Endothelial cell (in vitro differentiated cells): ENCODE measurements around the gene TRPC4AP. TPM values are rescaled to one million over a fixed set of nuclear protein-coding genes. Genes with fewer than 3 reads are reported as not detected.

ENCODE experiments used
- DNase-seq: peaks from one replicate; pipeline ENCODE4 v3.0.0; 2021; ENCODE audit warnings: low spot score
- H3K27ac Mint-ChIP-seq: one replicate; pipeline ENCODE4 v1.8.0; 2021; ENCODE audit warnings: mixed read lengths, inconsistent platforms; ENCODE audit not compliant: unreplicated experiment
- H3K27me3 Mint-ChIP-seq: one replicate; pipeline ENCODE4 v1.8.0; 2021; ENCODE audit warnings: mild to moderate bottlenecking, moderate library complexity, mixed read lengths, inconsistent platforms; ENCODE audit not compliant: unreplicated experiment
- H3K36me3 Mint-ChIP-seq: one replicate; pipeline ENCODE4 v1.8.0; 2021; ENCODE audit warnings: mild to moderate bottlenecking, low read depth, mixed read lengths, inconsistent platforms; ENCODE audit not compliant: unreplicated experiment
- H3K4me1 Mint-ChIP-seq: one replicate; pipeline ENCODE4 v1.8.0; 2021; ENCODE audit warnings: mild to moderate bottlenecking, mixed read lengths, inconsistent platforms; ENCODE audit not compliant: unreplicated experiment
- H3K4me3 Mint-ChIP-seq: one replicate; pipeline ENCODE4 v1.8.0; 2021; ENCODE audit warnings: mild to moderate bottlenecking, mixed read lengths, inconsistent platforms; ENCODE audit not compliant: unreplicated experiment
- H3K9me3 Mint-ChIP-seq: one replicate; pipeline ENCODE4 v1.8.0; 2021; ENCODE audit warnings: mixed read lengths, inconsistent platforms; ENCODE audit not compliant: unreplicated experiment
- total RNA-seq: library from RNA; stranded (reverse); fragmentation: NEBNext Ultra II Directional; extraction: Animal tissue kit (Norgen Biotek cat#: 25700); gene quantifications from one replicate; pipeline ENCODE4 v1.2.1, GENCODE V29; 2021; ENCODE audit not compliant: unreplicated experiment
- TF ChIP-seq, protein P1 (sequence below): fragments of 200-600 bp; sonication (generic); IDR thresholded peaks from one replicate; pipeline ENCODE4 v1.5.0; 2021; ENCODE audit warnings: antibody characterized with exemption; ENCODE audit not compliant: unreplicated experiment

The TRPC4AP gene
- total RNA-seq, 1 donor from 2014 or later = 109 TPM

DNA sequence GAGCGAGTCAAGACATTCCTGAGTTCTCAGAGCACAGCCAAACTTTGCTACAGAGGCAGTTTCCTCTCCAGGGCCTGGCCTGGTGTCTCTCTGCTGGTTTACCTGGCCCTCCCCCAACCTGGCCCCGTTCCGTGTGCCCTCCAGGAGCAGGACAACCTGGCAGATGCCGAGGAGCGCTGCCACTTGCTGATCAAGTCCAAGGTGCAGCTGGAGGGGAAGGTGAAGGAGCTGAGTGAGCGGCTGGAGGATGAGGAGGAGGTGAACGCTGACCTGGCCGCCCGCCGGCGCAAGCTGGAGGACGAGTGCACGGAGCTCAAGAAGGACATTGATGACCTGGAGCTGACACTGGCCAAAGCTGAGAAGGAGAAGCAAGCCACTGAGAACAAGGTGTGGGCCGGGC, 97.4 kb downstream of the TRPC4AP start:
- DNase-seq = no peak
- H3K27me3 Mint-ChIP-seq = peaks cover 17% of the 10 kb centered on the region
- TF ChIP-seq, protein P1, sequence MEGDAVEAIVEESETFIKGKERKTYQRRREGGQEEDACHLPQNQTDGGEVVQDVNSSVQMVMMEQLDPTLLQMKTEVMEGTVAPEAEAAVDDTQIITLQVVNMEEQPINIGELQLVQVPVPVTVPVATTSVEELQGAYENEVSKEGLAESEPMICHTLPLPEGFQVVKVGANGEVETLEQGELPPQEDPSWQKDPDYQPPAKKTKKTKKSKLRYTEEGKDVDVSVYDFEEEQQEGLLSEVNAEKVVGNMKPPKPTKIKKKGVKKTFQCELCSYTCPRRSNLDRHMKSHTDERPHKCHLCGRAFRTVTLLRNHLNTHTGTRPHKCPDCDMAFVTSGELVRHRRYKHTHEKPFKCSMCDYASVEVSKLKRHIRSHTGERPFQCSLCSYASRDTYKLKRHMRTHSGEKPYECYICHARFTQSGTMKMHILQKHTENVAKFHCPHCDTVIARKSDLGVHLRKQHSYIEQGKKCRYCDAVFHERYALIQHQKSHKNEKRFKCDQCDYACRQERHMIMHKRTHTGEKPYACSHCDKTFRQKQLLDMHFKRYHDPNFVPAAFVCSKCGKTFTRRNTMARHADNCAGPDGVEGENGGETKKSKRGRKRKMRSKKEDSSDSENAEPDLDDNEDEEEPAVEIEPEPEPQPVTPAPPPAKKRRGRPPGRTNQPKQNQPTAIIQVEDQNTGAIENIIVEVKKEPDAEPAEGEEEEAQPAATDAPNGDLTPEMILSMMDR = no peak
- peaks cover 36% of the 10 kb centered on the region for H3K36me3 Mint-ChIP-seq
- H3K27ac Mint-ChIP-seq = no peak overlapping the region
- H3K4me1 Mint-ChIP-seq = peaks cover 5% of the 10 kb centered on the region
- H3K9me3 Mint-ChIP-seq = no peaks in the 10 kb centered on the region
- H3K4me3 Mint-ChIP-seq = no peak overlapping the region

DNA sequence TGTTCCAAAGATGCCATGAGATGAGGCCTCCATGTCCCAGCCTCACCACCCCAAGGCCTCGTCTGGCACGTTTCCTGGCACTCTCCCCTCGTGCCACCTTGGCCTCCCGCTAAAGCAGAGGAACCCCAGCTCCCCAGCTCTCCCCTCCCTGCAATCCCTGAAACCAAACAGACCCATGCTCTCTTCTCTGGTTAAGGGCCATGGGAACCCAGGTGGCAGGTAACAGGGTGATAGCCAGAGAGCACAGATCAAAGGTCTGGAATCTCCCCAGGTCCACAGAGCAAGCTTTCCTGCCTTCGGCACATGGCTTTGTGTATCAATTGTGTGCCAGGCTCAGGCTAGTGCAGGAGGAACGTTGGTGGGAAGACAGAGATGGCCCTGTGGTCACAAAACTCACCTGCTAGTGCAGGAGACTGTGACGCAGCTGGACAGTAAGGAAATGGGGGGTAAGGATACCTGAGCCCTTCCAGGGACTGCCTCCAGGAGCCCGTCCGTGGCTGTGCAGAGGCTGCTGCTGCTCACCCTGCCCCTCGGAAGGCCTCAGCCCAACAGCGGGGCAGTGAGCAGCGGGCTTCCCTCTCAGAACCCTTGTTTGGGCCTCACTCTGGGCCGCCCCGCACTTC, 98.0 kb downstream of the TRPC4AP start:
- Mint-ChIP-seq H3K4me1 (peaks cover 5% of the 10 kb centered on the region), H3K27ac (no peak overlapping the region)
- TF ChIP-seq, protein P1 = no peak

DNA sequence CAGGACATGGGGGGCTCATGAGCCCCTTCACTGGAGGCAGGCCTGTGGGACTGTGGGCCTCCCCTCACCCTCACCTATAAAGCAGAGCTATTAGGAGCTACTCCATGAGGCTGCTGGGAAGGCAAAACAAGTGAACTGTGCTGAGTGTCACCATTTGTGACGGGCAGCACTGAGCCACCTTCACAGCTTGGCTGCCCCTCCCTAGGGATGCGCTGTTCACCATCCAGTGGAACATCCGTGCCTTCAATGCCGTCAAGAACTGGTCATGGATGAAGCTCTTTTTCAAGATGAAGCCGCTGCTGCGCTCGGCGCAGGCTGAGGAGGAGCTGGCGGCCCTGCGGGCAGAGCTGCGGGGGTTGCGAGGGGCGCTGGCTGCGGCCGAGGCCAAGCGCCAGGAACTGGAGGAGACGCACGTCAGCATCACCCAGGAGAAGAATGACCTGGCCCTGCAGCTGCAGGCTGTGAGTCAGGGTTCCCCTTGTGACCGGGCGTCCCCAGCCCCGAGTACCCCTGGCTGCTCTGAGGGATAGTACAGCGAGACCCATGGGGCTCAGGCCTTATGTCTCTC, 98.6 kb downstream of the TRPC4AP start:
- Mint-ChIP-seq H3K27ac (no peak overlapping the region), H3K27me3 (peaks cover 12% of the 10 kb centered on the region), H3K4me3 (no peak overlapping the region), H3K36me3 (peaks cover 31% of the 10 kb centered on the region), H3K9me3 (no peaks in the 10 kb centered on the region), H3K4me1 (peaks cover 5% of the 10 kb centered on the region)
- TF ChIP-seq, protein P1 = no peak
- DNase-seq = no peak

More for the DNA sequence above, 98.0 kb downstream of the TRPC4AP start:
- H3K36me3 Mint-ChIP-seq = peaks cover 36% of the 10 kb centered on the region
- no peak for DNase-seq
- H3K9me3 Mint-ChIP-seq = no peaks in the 10 kb centered on the region
- peaks cover 14% of the 10 kb centered on the region for H3K27me3 Mint-ChIP-seq
- H3K4me3 Mint-ChIP-seq = no peak overlapping the region

DNA sequence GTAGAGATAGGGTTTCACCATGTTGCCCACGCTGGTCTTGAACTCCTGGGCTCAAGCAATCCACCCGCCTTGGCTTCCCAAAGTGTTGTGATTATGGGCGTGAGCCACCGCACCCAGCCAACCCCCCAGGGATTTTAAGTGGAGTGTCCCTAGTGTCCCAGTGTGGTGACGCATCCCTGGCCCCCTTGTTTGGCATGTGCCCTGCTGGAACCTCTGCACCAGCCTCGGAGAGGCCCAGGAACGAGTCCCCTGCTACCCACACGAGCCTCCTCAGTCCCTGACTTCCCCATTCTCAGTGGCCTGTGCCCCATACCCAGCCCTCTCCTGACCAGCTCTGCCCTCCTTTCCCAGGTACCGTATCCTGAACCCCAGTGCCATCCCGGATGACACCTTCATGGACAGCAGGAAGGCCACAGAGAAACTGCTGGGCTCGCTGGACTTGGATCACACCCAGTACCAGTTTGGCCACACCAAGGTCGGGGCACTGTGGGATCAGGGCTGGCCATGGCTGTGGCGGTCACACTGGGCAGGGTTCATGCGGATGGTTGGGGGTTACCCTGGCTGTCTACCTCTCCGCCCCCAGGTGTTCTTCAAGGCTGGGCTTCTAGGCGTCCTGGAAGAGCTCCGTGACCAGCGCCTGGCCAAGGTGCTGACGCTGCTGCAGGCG, 99.7 kb downstream of the TRPC4AP start:
- TF ChIP-seq, protein P1 = no peak
- no peak overlapping the region for H3K4me3 Mint-ChIP-seq
- peaks cover 23% of the 10 kb centered on the region for H3K36me3 Mint-ChIP-seq
- no peak overlapping the region for H3K27ac Mint-ChIP-seq
- H3K9me3 Mint-ChIP-seq = no peaks in the 10 kb centered on the region
- H3K4me1 Mint-ChIP-seq = peaks cover 4% of the 10 kb centered on the region
- peaks cover 15% of the 10 kb centered on the region for H3K27me3 Mint-ChIP-seq
- DNase-seq = no peak
